ENCODE results near the gene LDLRAD4.
"Not testable (repeated sequence)": the region's sequence is repeated elsewhere in the genome, so short reads cannot be mapped to it uniquely, and the experiment has no call there.

The LDLRAD4 gene

DNA sequence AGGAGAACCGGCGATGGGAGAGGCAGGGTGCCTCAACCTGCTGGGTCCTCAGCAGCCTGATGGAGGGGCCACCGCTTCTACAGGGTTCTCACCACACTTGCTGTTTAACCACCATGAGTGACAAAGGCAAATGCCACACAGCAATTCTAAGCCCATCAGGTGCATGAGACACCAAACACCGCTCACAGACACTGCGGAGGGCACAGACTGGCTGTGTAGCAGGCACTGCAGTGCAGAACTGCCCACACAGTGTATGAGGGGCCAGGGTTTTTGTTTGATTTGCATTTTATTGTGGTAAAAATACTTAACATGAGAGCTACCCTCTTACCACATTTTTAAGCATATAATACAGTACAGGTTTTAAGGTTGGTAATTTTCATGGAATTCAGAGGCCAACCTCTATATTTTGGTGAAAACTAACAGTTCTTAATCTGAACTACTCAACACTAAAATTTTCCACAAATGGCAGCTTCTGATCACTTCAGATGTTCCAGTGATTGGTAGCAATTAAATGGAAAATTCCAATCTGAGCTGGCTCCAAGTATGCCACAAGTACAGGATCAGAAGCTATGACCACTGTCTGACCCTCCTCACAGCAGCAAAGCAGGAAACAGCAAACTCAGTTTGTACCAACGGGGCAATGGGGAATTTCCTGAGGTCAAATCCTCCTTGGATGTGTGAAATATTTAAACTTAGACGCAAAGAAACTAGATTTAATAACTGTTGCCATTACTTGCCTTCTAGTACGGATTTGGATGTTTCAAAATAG is 440.1 kb downstream of the LDLRAD4 start:
- DNase-seq, result no peak

DNA sequence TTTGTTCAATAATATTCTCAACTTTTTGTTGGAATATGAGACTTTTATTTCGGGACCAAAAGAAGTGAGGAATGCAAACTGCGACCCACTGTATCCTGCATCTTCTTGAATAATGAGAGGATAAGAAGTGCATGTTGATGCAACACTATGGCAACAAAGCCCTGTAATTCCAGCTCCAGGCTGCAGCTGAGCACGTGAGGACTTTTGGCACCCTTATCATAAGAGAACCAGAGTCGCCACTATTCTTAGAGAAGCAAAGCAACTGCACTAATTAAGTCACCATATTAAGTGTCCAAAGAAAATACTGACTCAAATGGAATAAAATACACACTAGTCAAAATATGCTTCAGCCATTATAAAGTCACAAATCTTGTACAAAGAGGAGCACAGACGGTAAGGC is 441.9 kb downstream of the LDLRAD4 start:
- DNase-seq, result no peak

DNA sequence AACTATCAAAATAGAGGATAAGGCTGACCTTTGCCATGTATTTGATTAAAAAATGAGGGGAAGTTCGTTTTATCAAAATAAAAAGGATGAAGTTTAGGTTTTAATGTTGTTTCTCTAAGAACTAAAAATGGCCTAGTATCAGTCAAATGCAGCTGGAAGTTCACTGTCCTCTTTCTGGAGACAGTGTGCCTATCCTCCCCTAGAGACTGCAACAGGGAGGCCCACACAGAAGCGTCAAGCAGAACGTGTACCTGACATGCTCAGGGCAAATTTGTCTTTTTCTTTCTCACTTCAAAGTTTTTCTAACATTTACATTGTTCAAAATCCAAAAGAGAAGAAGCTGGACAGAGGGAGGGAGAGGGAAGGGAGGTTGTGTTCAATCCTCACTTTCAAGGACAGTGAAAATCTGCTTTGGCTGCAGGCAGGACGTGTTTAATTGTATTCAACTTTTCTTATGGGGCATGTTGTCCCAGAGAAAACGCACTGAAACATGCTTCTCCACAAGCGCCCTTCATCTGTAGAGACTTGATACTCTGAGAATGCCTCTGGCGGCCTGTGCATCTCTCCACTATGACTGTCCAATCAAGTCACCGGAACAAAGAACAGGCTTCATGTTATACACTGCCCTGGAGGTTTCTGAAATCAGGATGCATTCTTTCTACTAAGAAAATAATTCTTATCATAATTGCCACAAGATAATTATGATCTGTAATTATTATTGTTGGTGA is 442.7 kb downstream of the LDLRAD4 start:
- no peak for DNase-seq

DNA sequence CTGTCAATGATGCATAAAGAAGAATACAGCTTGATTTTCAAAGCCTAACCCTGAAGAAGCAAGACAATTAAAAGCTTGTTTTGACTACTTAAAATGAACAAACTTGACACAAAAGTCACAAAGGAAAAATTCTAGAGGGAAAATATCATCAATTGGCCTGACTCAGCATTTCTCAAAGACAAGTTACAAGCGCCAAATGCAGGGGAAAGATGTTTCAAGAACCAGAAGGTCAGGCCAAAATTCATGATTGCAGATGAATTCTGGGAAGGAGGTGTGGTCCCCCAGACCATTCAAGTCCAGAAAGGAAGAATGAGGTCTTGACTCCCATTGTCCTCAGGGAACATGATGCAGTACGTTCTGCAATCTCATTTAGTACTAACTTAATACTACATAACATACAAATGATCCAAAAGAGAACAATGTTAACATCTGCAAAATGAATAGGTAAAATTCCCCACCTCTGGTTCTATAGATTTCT is 443.3 kb downstream of the LDLRAD4 start:
- DNase-seq, result no peak

DNA sequence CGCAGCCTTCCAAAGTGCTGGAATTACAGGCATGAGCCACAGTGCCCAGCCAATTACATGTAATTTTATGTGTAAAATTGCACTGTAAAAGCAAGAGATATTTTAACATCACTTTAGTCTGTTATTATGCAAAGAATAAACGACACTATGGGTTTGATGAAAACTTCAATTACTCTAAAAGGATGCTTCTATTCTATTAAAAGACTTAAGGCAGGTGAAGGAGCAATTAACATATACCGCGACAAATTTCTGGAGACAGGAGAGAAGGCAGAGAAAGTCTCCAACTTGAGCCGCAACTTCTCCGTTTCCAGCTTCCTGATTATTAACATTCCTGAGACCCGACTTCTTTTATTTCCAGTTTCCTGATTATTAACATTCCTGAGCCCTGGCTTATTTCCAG is 454.1 kb downstream of the LDLRAD4 start:
- DNase-seq, result no peak

DNA sequence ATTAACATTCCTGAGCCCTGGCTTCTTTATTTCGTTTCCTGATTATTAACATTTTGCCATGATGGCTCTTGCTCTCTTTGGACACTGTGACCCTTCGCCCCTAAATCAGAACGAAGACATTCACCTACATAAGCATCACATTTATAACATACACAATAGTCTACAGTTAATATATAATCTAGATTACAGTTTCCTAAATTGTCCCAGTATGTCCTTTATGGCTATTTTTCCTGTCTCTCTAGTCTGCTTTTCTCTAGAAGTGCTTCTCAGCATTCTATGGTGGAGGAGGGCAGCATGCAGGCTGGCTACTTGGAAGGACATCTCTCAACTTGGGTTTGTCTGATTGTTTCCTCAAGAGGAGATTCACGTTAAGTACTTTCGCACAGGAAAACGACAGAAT is 457.9 kb downstream of the LDLRAD4 start:
- DNase-seq, result no peak

DNA sequence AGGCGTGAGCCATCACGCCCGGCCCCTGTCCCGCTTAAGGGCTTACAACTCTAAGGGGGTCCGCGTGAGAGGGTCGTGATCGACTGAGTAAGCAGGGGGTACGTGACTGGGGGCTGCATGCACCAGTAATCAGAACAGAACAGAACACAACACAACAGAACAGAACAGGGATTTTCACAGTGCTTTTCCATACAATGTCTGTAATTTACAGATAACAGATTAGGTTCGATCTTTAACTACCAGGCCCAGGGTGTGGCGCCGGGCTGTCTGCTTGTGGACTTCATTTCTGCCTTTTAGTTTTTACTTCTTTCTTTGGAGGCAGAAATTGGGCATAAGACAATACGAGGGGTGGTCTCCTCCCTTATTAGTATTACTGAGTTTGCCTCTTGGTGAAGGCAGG is 458.8 kb downstream of the LDLRAD4 start:
- not testable (repeated sequence) for DNase-seq

DNA sequence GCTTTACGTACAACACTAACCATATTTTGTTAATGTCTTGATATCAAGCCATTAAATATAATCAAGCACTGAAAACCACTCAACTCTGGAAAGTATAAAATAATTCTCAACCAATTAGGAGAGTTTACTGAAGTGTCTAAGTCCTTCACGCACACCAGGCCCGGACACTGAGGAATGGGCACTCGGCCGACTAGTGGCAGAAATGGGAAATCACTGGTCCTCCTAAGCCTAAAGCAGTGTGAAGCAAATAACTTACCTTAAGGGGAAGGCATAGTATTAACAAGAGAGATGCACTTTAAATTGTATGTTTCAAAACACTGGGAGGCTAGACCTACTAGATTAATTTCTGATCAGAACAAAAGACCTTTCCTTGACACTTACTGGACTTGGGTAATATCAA is 462.1 kb downstream of the LDLRAD4 start:
- DNase-seq, result no peak

DNA sequence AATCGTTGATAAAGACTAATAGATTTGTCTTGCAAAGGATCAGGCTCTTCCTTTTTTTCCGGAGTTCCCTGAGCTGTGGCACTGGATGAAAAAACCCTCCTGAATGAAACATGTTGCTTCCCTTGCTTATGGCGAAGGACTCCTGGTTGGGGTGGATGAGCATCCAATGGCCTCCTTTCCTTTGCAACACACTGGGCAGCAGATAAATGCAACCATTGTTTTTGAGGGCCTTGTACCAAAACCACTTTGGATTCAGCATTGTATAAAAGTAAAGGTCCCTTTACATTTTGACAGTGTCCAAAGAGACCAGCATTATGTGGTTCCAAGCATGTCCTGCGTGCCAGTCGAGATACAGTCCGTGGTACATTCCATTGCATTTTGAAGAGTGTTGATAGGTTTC is 463.1 kb downstream of the LDLRAD4 start:
- no peak for DNase-seq

DNA sequence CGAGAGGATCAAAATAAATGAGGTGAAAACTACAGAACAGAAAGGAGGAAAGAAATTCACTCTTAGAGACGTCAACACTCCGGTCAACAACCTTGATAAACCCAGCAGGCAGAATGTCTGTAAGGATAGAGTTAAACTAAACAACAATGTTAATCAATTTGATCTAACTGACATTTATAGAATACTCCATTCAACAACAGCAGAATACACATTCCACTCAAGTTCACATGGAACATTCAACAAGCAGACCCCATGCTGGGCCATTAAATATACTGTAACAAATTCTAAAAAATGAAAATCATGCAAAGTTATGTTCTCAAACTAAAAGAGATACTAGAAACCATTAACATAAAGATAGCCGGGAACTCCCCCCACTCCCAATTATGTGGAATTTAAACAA is 466.0 kb downstream of the LDLRAD4 start:
- DNase-seq, result no peak

DNA sequence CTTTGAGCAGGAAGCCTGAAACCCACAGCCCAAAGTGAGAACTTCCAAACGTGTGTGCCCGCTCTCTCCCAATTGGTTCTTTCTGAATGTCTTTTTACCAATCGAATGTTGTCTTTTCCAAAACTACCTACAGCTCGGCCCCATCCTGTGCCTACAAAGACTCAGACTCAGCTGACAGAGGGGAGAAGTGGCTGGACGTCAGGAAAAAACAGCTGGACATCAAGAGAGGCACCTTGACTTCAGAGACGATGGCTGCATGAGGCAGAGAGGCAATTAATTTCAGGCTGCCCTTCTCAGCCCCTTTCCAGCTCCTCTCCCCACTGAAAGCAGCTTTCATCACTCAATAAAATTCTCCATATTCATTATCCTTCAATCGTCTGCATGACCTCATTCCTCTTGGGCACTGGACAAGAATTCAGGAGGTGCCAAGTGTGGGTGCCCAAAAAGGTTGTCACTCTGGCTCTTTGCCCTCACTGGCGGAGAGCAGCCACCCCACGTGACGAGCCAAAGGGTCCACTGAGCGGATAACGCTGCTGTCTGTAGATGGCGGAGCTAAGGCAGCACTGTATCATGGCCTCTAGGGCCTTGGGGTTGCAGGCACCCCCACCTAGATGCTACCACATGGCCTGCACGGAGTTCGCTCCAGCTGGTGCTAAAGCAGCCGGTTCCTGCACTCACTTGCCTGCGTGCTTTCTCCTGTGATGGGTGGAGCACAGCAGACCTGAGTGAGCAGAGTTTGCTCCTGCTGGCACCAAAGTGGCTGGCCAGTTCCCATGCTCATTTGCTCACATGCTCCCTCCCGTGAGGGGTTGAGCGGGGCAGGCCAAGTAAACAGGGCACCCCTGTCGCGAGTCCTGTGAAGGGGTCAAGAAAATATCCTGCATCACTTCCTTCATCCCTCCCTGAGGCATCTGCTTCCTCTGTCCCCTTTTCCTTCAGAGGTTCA is 469.9 kb downstream of the LDLRAD4 start:
- DNase-seq, result no peak

DNA sequence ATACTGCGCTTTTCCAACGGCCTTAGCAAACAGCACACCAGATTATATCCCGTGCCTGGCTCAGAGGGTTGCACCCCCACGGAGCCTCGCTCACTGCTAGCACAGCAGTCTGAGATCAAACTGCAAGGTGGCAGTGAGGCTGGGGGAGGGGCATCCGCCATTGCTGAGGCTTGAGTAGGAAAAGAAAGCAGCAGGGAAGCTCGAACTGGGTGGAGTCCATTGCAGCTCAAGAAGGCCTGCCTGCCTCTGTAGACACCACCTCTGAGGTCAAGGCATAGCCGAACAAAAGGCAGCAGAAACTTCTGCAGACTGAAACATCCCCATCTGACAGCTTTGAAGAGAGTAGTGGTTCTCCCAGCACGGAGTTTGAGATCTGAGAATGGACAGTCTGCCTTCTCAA is 471.5 kb downstream of the LDLRAD4 start:
- DNase-seq, result not testable (repeated sequence)

DNA sequence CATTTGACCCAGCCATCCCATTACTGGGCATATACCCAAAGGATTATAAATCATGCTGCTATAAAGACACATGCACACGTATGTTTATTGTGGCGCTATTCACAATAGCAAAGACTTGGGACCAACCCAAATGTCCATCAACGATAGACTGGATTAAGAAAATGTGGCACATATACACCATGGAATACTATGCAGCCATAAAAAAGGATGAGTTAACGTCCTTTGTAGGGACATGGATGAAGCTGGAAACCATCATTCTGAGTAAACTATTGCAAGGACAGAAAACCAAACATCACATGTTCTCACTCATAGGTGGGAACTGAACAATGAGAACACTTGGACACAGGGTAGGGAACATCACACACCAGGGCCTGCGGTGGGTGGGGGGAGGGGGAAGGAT is 476.8 kb downstream of the LDLRAD4 start:
- not testable (repeated sequence) for DNase-seq

DNA sequence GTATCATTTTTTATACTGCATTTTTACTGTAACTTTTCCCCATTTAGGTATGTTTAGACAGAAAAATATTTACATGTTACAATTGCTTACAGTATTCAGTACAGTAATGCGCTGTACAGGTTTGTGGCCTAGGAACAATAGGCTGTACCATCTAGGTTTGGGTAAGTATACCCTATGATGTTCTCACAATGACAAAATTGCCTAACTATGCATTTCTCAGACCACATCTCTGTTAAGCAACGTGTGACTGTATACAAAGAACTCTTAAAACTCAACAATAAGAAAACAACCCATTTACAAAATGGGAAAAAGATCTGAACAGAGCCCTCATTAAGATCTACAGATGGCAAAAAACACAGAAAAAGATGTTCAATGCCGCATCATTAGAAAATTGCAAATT is 478.4 kb downstream of the LDLRAD4 start:
- no peak for DNase-seq

DNA sequence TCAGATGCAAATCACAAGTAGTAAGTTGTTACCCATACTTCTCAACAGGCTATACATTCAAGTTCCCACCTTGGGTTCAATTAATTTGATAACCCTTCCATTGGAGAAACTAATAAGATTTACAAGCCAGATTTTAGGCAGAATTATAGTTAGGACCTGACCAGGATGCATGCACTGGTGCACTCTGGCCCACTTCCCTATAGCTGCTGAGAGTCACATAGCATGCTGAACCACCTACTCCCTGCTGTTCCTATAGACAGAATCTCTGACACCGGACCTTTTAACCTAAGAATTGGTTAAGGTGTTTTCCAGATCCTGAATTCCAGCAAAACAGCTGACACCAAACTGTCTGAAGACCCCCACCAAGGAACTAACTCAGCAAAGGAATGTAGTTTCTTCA is 481.6 kb downstream of the LDLRAD4 start:
- DNase-seq, result no peak
